ENCODE results near the gene ARHGAP19.

The ARHGAP19 gene

DNA sequence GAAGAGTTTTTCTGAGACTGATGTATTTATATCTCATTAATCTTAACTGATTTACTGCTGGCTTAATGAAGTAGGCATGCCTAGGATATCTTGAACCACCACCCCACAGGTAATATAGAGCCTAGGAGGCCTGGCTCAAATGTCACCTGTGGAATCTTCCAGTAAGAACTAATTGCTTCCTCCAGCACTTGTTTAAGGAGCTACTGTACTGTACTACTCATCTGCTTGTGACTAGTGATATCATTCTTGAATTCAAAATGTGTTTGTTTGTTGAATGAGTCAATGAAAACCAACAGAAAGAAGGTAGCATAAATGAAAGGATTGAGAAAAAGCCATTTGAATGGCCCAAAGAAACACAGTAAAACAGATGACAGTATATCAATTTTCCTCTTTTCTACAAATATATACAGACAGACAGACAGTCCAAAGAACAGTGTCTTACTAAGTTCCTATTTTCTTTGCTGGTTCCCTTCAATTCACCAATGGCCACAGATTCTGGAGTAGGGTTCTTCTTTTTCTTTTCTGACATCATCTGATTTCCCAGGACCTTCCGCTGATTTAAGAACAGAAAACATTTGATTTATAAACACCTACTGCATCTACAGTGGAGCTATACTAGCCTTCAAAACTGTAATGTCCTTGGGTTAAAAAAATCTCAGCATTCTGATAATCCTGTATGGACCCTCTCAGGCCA is 63.0 kb downstream of the ARHGAP19 start:
- no peak for DNase-seq (ENCODE audit: low read depth in 2 of 2)

DNA sequence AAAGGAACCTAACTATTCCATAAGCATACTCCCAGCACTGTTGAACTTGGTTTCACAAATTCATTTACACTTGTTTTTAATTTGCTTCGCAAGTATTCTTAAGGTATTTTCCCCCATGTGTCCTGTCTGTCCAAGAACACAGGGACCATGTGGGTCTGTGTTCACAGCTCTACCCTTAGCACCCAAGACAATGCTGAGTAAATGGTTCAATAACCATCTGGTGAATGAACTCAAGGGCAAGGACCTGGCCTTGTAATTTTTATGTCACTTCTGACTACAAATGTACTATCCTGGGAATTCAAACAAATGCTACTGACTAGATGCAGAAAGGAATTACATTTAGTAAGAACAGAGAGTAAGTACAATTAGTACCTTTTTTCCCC is 63.7 kb downstream of the ARHGAP19 start:
- no peak for DNase-seq (ENCODE audit: low read depth in 2 of 2)

GRCh38 chr10:97228130-97228774 is 64.2 kb downstream of the ARHGAP19 start:
- no peak for DNase-seq (ENCODE audit: low read depth in 2 of 2)

- no peak for DNase-seq (ENCODE audit: low read depth in 2 of 2)
Measured at GRCh38 chr10:97226398-97226797, 66.0 kb downstream of the ARHGAP19 start.

DNA sequence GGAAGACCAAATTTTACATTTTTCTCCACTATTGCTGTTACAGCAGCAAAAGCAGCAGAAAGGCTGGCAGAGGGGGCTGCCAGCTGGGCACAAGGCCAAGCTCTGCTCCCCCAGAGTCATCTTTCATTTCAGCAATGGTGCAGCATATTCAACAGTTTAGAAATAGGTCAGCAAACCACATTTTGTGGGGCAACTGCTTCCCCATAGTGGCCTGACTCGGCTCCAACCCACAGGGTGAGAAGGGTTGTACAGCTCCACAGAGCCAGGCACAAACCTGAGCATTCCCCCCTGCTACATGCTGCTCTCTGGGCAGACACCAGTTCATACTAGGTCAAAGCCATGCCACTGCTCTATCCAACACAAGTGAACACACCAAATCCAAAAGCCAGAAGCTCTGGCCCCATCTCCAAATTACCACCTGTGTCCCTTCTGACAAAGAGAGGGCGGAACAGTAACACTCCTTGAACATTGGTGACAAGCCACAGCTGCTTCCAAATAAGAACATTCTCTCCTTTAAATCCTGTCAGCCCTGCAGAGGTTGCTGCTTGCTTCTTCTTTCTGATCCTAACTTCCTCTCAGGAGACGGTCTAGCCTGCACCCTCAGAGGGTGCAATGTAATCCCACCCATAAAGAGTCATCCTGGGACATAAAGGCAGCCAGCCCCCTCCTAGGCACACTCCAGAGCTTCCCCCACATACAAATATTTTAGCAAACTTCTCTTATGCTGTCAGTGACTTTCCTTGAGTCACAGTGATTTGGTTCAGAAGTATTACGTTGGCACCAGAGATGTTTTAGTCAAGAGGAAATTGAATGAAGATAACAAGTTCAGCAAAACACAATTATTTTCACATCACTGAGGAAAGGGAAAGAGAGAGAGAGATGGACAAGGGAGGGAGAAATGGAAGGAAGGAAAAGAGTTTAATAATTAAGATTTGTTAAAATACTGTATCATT is 67.7 kb downstream of the ARHGAP19 start:
- no peak for DNase-seq (ENCODE audit: low read depth in 2 of 2)

DNA sequence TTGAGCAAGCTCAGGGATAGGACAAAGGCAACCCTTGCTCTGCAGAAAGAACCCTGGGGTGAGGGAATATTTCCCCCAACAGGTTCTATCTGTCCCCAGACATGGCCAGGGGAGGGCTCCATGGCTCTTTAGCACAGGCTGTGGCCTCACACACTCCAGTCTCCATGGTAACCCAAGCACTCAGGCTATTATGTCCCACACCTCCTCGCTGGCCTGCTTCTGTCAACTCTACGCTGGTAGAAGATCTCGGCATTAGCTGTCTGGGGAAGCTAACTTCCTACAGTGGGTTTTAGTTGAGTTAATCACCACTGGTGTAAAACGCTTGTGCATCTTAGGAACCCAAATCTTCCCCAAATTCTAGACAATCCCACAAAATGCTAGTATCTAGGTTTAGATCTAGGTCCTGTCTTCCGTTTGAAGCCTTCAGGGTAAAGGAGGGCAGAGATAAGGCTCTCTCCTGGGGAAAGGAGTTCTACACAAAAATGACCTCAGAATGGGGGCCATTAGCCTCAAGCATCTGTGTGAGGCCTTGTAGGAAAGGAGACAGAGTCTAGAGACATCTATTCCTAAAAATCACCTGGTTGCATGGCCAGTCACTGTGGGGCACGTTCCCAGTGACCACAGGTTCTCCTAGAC is 70.0 kb downstream of the ARHGAP19 start:
- DNase-seq (ENCODE audit: low read depth in 2 of 2), result no peak

GRCh38 chr10:97220355-97220754 is 72.1 kb downstream of the ARHGAP19 start:
- DNase-seq (ENCODE audit: low read depth in 2 of 2), result no peak

DNA sequence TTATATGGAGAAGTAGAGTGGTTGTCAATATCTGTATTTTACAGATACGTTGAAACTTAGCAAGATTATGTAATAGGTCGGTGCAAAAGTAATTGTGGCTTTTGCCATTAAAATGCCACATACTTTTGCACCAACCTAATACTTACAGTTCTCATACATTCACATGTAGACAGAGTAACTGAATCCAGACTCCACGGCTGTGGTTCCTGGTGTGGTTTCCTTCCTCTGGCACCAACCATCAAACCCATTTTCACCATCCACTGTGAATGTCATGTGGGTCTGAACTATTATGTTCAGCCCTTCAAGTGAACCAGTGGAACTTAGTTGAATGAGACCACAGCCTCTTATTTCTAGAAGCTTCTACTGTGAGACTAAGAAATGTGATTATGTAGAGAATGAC is 75.1 kb downstream of the ARHGAP19 start:
- no peak for DNase-seq (ENCODE audit: low read depth in 2 of 2)

DNA sequence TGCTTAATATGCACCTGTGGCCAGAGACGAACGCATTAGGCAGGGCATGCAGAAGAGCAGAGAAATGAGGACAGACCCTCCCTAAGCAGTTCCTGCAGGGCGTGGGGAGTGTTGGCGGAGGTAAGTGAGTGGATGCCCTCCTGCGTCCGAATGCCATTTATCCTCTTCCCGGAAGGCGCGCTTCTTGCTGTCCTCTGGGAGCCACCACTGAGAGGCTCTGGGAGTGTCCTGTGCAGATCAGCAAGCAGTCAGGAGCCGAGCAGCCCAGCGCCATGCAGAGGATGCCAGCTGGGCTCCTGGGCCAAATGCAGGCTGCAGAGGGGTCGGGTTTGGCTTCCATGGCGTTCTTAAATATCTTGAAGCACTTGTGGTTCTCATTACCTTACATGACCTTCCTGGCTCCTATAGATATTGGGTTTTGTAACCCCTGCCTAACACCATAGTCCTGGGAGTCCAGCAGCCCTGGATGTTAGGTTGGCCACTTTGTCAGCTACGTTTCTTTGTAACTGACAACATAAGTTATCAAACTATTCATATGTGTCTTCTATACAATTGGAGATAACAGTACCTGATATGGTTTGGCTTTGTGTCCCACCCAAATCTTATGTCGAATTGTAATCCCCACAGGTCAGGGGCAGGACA is 76.7 kb downstream of the ARHGAP19 start:
- DNase-seq (ENCODE audit: low read depth in 2 of 2), result no peak

GRCh38 chr10:97213431-97213830 is 79.0 kb downstream of the ARHGAP19 start:
- DNase-seq (ENCODE audit: low read depth in 2 of 2), result no peak

GRCh38 chr10:97211229-97211628 is 81.2 kb downstream of the ARHGAP19 start:
- DNase-seq (ENCODE audit: low read depth in 2 of 2), result no peak

- peak in 1 of 2 donors; percentile 62 for DNase-seq (ENCODE audit: low read depth in 2 of 2)
Measured at GRCh38 chr10:97210543-97210960, 81.9 kb downstream of the ARHGAP19 start.

GRCh38 chr10:97207756-97208346 is 84.6 kb downstream of the ARHGAP19 start:
- no peak for DNase-seq (ENCODE audit: low read depth in 2 of 2)

- no peak for DNase-seq (ENCODE audit: low read depth in 2 of 2)
Measured at GRCh38 chr10:97207131-97207530, 85.3 kb downstream of the ARHGAP19 start.

GRCh38 chr10:97204826-97205679 is 87.4 kb downstream of the ARHGAP19 start:
- no peak for DNase-seq (ENCODE audit: low read depth in 2 of 2)

GRCh38 chr10:97203220-97203619 is 89.2 kb downstream of the ARHGAP19 start:
- DNase-seq (ENCODE audit: low read depth in 2 of 2), result no peak

GRCh38 chr10:97200616-97201015 is 91.8 kb downstream of the ARHGAP19 start:
- no peak for DNase-seq (ENCODE audit: low read depth in 2 of 2)

DNA sequence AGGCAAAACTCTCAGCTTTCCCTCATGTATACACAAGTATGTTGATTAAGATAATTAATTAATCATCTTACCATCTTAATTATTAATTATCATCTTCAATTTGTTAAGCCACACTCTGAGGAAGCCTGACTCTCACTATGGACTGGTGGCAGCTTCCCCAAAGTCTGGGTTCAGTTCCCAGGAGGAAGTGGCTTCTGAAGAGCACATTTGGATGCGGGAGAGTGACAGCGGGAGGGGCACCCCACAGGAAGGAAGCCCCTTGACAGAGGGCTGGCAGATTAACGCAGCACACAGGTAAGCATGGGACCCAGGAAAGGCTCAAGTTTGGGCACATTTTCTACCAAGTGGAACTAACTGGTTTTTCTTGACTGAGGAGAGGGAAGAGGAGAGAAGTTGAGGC is 93.3 kb downstream of the ARHGAP19 start:
- DNase-seq (ENCODE audit: low read depth in 2 of 2), result no peak

- no peak for DNase-seq (ENCODE audit: low read depth in 2 of 2)
Measured at GRCh38 chr10:97197030-97197500, 95.4 kb downstream of the ARHGAP19 start.

All from stimulated activated CD4-positive, alpha-beta T cell treated with anti-CD3 and anti-CD28 coated beads, Interleukin-15, amount 100 ng/mL, for 48 hours (primary cell).